H9 (cell line): ENCODE measurements around the gene NR1H2. TPM values are rescaled to one million over a fixed set of nuclear protein-coding genes. Genes with fewer than 3 reads are reported as not detected.
"Not testable (repeated sequence)": the region's sequence is repeated elsewhere in the genome, so short reads cannot be mapped to it uniquely, and the experiment has no call there.

Source experiments
- DNase-seq: peaks from one replicate; pipeline ENCODE4 v3.0.0-alpha.2; 2017
- H2AFZ ChIP-seq: one replicate; pipeline ENCODE4 v1.6.1; 2013; ENCODE audit warnings: mild to moderate bottlenecking, low read length, control low read depth, moderate library complexity
- H2AK5ac ChIP-seq: 2 replicates; pipeline ENCODE4 v1.6.1; 2013; ENCODE audit warnings: low read length, control low read depth, mixed read lengths; ENCODE audit not compliant: insufficient read length
- H2BK120ac ChIP-seq: one replicate; pipeline ENCODE4 v1.6.1; 2013; ENCODE audit warnings: low read depth, mild to moderate bottlenecking, low read length, control low read depth, inconsistent platforms; ENCODE audit not compliant: poor library complexity, severe bottlenecking
- H2BK12ac ChIP-seq: 2 replicates; pipeline ENCODE4 v1.6.1; 2013; ENCODE audit warnings: low read length, control low read depth, mixed read lengths, low read depth; ENCODE audit not compliant: insufficient read length
- H2BK15ac ChIP-seq: 2 replicates; pipeline ENCODE4 v1.6.1; 2013; ENCODE audit warnings: low read depth, low read length, control low read depth
- H2BK20ac ChIP-seq: one replicate; pipeline ENCODE4 v1.6.1; 2013; ENCODE audit warnings: low read depth, mild to moderate bottlenecking, low read length, control low read depth, inconsistent platforms; ENCODE audit not compliant: poor library complexity, severe bottlenecking
- H2BK5ac ChIP-seq: 2 replicates; pipeline ENCODE4 v1.6.1; 2013; ENCODE audit warnings: low read length, control low read depth, mixed read lengths; ENCODE audit not compliant: insufficient read length
- H3K14ac ChIP-seq: 2 replicates; pipeline ENCODE4 v1.6.1; 2013; ENCODE audit warnings: low read length, control low read depth; ENCODE audit not compliant: insufficient read depth
- H3K18ac ChIP-seq: 2 replicates; pipeline ENCODE4 v1.6.1; 2013; ENCODE audit warnings: low read depth, mild to moderate bottlenecking, mixed read lengths, low read length, control low read depth; ENCODE audit not compliant: insufficient read length
- H3K23ac ChIP-seq: 2 replicates; pipeline ENCODE4 v1.6.1; 2013; ENCODE audit warnings: low read length, control low read depth, mixed read lengths, low read depth; ENCODE audit not compliant: insufficient read length
- H3K23me2 ChIP-seq: 2 replicates; pipeline ENCODE4 v1.6.1; 2013; ENCODE audit warnings: low read depth, mild to moderate bottlenecking, mixed read lengths, low read length, control low read depth; ENCODE audit not compliant: insufficient read length, poor library complexity, severe bottlenecking
- H3K27ac ChIP-seq: 2 replicates; pipeline ENCODE4 v1.5.1; 2013; ENCODE audit warnings: low read length, control low read depth, mixed read lengths, low read depth; ENCODE audit not compliant: insufficient read length
- H3K27me3 ChIP-seq: 2 replicates; pipeline ENCODE4 v1.6.1; 2013; ENCODE audit warnings: low read length, control low read depth, inconsistent platforms; ENCODE audit not compliant: insufficient read depth
- H3K4ac ChIP-seq: 2 replicates; pipeline ENCODE4 v1.6.1; 2013; ENCODE audit warnings: low read depth, mild to moderate bottlenecking, control low read depth, inconsistent platforms, low read length, moderate library complexity
- H3K4me1 ChIP-seq: 2 replicates; pipeline ENCODE4 v1.6.1; 2013; ENCODE audit warnings: low read length, control low read depth, inconsistent platforms; ENCODE audit not compliant: insufficient read depth
- H3K4me2 ChIP-seq: 2 replicates; pipeline ENCODE4 v1.6.1; 2013; ENCODE audit warnings: low read length, control low read depth, mixed read lengths; ENCODE audit not compliant: insufficient read length, insufficient read depth
- H3K56ac ChIP-seq: 2 replicates; pipeline ENCODE4 v1.6.1; 2013; ENCODE audit warnings: low read depth, mild to moderate bottlenecking, mixed read lengths, low read length, control low read depth; ENCODE audit not compliant: insufficient read length
- H3K79me1 ChIP-seq: 2 replicates; pipeline ENCODE4 v1.6.1; 2013; ENCODE audit warnings: low read depth, mild to moderate bottlenecking, moderate library complexity, low read length, control low read depth, inconsistent platforms; ENCODE audit not compliant: insufficient read depth, poor library complexity, severe bottlenecking
- H3K79me2 ChIP-seq: 2 replicates; pipeline ENCODE4 v1.6.1; 2013; ENCODE audit warnings: low read length, control low read depth, inconsistent platforms; ENCODE audit not compliant: insufficient read depth
- H3K9ac ChIP-seq: 2 replicates; pipeline ENCODE4 v1.6.1; 2013; ENCODE audit warnings: low read length, control low read depth, mixed read lengths; ENCODE audit not compliant: insufficient read length; ENCODE audit errors: extremely low read depth
- H3K9me3 ChIP-seq: one replicate; pipeline ENCODE4 v1.6.1; 2013; ENCODE audit warnings: low read depth, low read length, inconsistent platforms; ENCODE audit not compliant: control insufficient read depth
- H3T11ph ChIP-seq: one replicate; pipeline ENCODE4 v1.6.1; 2013; ENCODE audit warnings: mild to moderate bottlenecking, low read length, control low read depth, inconsistent platforms
- H4K20me1 ChIP-seq: one replicate; pipeline ENCODE4 v1.6.1; 2013; ENCODE audit not compliant: control insufficient read depth, insufficient read length, insufficient read depth
- H4K5ac ChIP-seq: 2 replicates; pipeline ENCODE4 v1.6.1; 2013; ENCODE audit warnings: low read depth, mild to moderate bottlenecking, mixed read lengths, low read length, control low read depth; ENCODE audit not compliant: insufficient read length
- H4K8ac ChIP-seq: replicated peaks from 2 replicates; pipeline ENCODE4 v1.6.1; 2013; ENCODE audit warnings: low read length, control low read depth, mixed read lengths, low read depth; ENCODE audit not compliant: insufficient read length
- H4K91ac ChIP-seq: 2 replicates; pipeline ENCODE4 v1.6.1; 2013; ENCODE audit warnings: low read depth, mild to moderate bottlenecking, moderate library complexity, mixed read lengths, low read length, control low read depth; ENCODE audit not compliant: insufficient read length
- H3K27ac Mint-ChIP-seq, 3 experiments: 2 replicates in 2 of 3; 3 replicates in 1 of 3; pipeline ENCODE4 v1.8.0; 2020 to 2021; ENCODE audit warnings: mixed read lengths in 3 of 3, mild to moderate bottlenecking in 1 of 3, moderate library complexity in 1 of 3
- H3K27me3 Mint-ChIP-seq: 2 replicates; pipeline ENCODE4 v1.8.0; 2021; ENCODE audit warnings: low read depth, mild to moderate bottlenecking, moderate library complexity, mixed read lengths
- H3K36me3 Mint-ChIP-seq, 3 experiments: 2 replicates in 2 of 3; 3 replicates in 1 of 3; pipeline ENCODE4 v1.8.0; 2020 to 2021; ENCODE audit warnings: low read depth in 3 of 3, mixed read lengths in 3 of 3; ENCODE audit not compliant: insufficient read depth in 1 of 3
- H3K4me1 Mint-ChIP-seq, 2 experiments: 2 replicates each; pipeline ENCODE4 v1.8.0; 2020; ENCODE audit warnings: mixed read lengths in 2 of 2
- H3K4me3 Mint-ChIP-seq, 2 experiments: 2 replicates in 1 of 2; 3 replicates in 1 of 2; pipeline ENCODE4 v1.8.0; 2020 to 2021; ENCODE audit warnings: mild to moderate bottlenecking in 2 of 2, mixed read lengths in 2 of 2, moderate library complexity in 1 of 2
- H3K9me3 Mint-ChIP-seq, 2 experiments: 2 replicates in 1 of 2; 3 replicates in 1 of 2; pipeline ENCODE4 v1.8.0; 2020; ENCODE audit warnings: mild to moderate bottlenecking in 2 of 2, mixed read lengths in 2 of 2, moderate library complexity in 1 of 2
- CTCF ChIP-seq: fragments of 200-600 bp; sonication (generic); conservative IDR thresholded peaks from 3 replicates; pipeline ENCODE4 v1.8.0; 2021; ENCODE audit warnings: antibody characterized with exemption, mild to moderate bottlenecking
- WGBS: extraction: QIAGEN DNeasy Blood & Tissue Kit; methylation state at CpG from one replicate; pipeline ENCODE4 v1.1.7; 2013; ENCODE audit warnings: missing lambda C conversion rate, low lambda C conversion rate, mixed read lengths; ENCODE audit not compliant: insufficient read length; ENCODE audit errors: extremely low coverage; 5-methylcytosine and 5-hydroxymethylcytosine counted together
- total RNA-seq: library from RNA; stranded (reverse); gene quantifications from 2 replicates; pipeline ENCODE4 v1.2.1, GENCODE V29; 2021

Gene NR1H2
- total RNA-seq, 1 experiment from 2014 or later, result 33.2 TPM

GRCh38 chr19:50387868-50388245 is 11.6 kb downstream of the NR1H2 start:
- no peak overlapping the region for H3K27ac ChIP-seq
- no peaks in the 10 kb centered on the region for H3K4me1 ChIP-seq
- peak overlapping the region in 1 of 2 experiments; percentile 29; a peak in 1 of 5 replicates for H3K4me3 Mint-ChIP-seq
- no peak for TF ChIP-seq CTCF
- H2BK12ac ChIP-seq, result no peak overlapping the region
- H3K23me2 ChIP-seq, result peaks cover 14% of the 10 kb centered on the region
- H4K5ac ChIP-seq, result no peak overlapping the region
- WGBS, result no CpG with 5 or more reads among the region's 8 CpGs
- no peak overlapping the region for H3T11ph ChIP-seq
- H3K18ac ChIP-seq, result no peak overlapping the region
- no peak overlapping the region for H2BK15ac ChIP-seq
- H4K20me1 ChIP-seq, result no peaks in the 10 kb centered on the region
- H3K27me3 ChIP-seq, result no peaks in the 10 kb centered on the region
- no peak overlapping the region for H2BK120ac ChIP-seq
- no peak overlapping the region for H3K14ac ChIP-seq
- no peak overlapping the region for H3K9ac ChIP-seq
- H3K23ac ChIP-seq, result no peak overlapping the region
- no peak overlapping the region for H2AFZ ChIP-seq
- DNase-seq, result no peak
- H3K36me3 Mint-ChIP-seq, result peaks cover 52 to 66% (median 55%) of the 10 kb centered on the region in 3 experiments
- H3K79me2 ChIP-seq, result peaks cover 12% of the 10 kb centered on the region; the same call in 1 of the 2 replicates
- H4K8ac ChIP-seq, result no peak overlapping the region
- H3K9me3 ChIP-seq, result no peaks in the 10 kb centered on the region
- H3K56ac ChIP-seq, result no peak overlapping the region
- H3K4ac ChIP-seq, result no peak overlapping the region
- no peaks in the 10 kb centered on the region; the same call in 1 of the 2 replicates for H3K27me3 Mint-ChIP-seq
- peaks cover 19 to 22% of the 10 kb centered on the region in 2 experiments for H3K9me3 Mint-ChIP-seq
- H2AK5ac ChIP-seq, result no peak overlapping the region
- H3K4me2 ChIP-seq, result no peak overlapping the region
- H3K27ac Mint-ChIP-seq, result 0 out of 7 replicates have a peak overlapping the region, but pooled peaks of 2 of the 3 experiments have one; percentile 3 to 16
- no peak overlapping the region for H4K91ac ChIP-seq
- H2BK5ac ChIP-seq, result no peak overlapping the region
- peaks cover 12% of the 10 kb centered on the region for H3K79me1 ChIP-seq
- peaks cover 15 to 17% of the 10 kb centered on the region in 2 experiments for H3K4me1 Mint-ChIP-seq
- no peak overlapping the region for H2BK20ac ChIP-seq

GRCh38 chr19:50390295-50390694 is 14.0 kb downstream of the NR1H2 start:
- H2AFZ ChIP-seq, H3K56ac ChIP-seq, H3K27ac ChIP-seq, H3K9ac ChIP-seq, H3K23ac ChIP-seq, H3K4ac ChIP-seq, H4K20me1 ChIP-seq, H4K5ac ChIP-seq, H4K8ac ChIP-seq, H2BK5ac ChIP-seq, H3K18ac ChIP-seq, H2BK12ac ChIP-seq, H3K79me2 ChIP-seq, H3K4me3 Mint-ChIP-seq, H3K27me3 Mint-ChIP-seq, H3K4me1 ChIP-seq, H3K4me1 Mint-ChIP-seq, H2BK15ac ChIP-seq, H3T11ph ChIP-seq, H3K27me3 ChIP-seq, H4K91ac ChIP-seq, H2AK5ac ChIP-seq, H3K23me2 ChIP-seq, H3K14ac ChIP-seq, H3K4me2 ChIP-seq, DNase-seq, H3K9me3 ChIP-seq, H2BK120ac ChIP-seq, H2BK20ac ChIP-seq, H3K27ac Mint-ChIP-seq: not testable (repeated sequence)
- H3K79me1 ChIP-seq, result peaks cover 12% of the 10 kb centered on the region
- H3K9me3 Mint-ChIP-seq, result peaks cover 20 to 24% of the 10 kb centered on the region in 2 experiments
- WGBS, result no CpG with 5 or more reads among the region's 3 CpGs
- H3K36me3 Mint-ChIP-seq, result peaks cover 60 to 71% (median 70%) of the 10 kb centered on the region in 3 experiments
